Liver (tissue), 9 donors: Measurements from ENCODE around the gene RASA3. TPM values are rescaled to one million over a fixed set of nuclear protein-coding genes. Genes with fewer than 3 reads are reported as not detected.

Experiments
- DNase-seq: peaks from one replicate; pipeline ENCODE4 v3.0.0-alpha.2; 2017; ENCODE audit warnings: low spot score
- H3K27ac ChIP-seq, 2 donors: one replicate each; pipeline ENCODE4 v1.7.0; 2013; ENCODE audit warnings: inconsistent platforms in 2 of 2, low read length in 2 of 2, control low read depth in 1 of 2, low read depth in 1 of 2, mild to moderate bottlenecking in 1 of 2
- H3K27me3 ChIP-seq, 4 donors: one replicate each; pipeline versions ENCODE4 v1.6.1 to v1.7.0; 2013; ENCODE audit warnings: low read length in 3 of 4, inconsistent platforms in 1 of 4, mild to moderate bottlenecking in 1 of 4, moderate library complexity in 1 of 4; ENCODE audit not compliant: control insufficient read depth in 4 of 4, insufficient read depth in 4 of 4
- H3K36me3 ChIP-seq, 4 donors: one replicate each; pipeline versions ENCODE4 v1.6.1 to v1.7.0; 2013; ENCODE audit warnings: low read length in 3 of 4, mild to moderate bottlenecking in 3 of 4, low read depth in 1 of 4, moderate library complexity in 1 of 4; ENCODE audit not compliant: control insufficient read depth in 4 of 4, insufficient read depth in 3 of 4
- H3K4me1 ChIP-seq, 4 donors: one replicate each; pipeline versions ENCODE4 v1.6.1 to v1.7.0; 2013; ENCODE audit warnings: low read length in 3 of 4, mild to moderate bottlenecking in 3 of 4, moderate library complexity in 1 of 4; ENCODE audit not compliant: control insufficient read depth in 4 of 4, insufficient read depth in 4 of 4
- H3K4me3 ChIP-seq, 3 donors: one replicate each; pipeline versions ENCODE4 v1.6.1 to v1.7.0; 2013; ENCODE audit warnings: low read length in 3 of 3, control low read depth in 1 of 3, low read depth in 1 of 3, mild to moderate bottlenecking in 1 of 3
- H3K9ac ChIP-seq, 2 donors: one replicate each; pipeline ENCODE4 v1.7.0; 2013; ENCODE audit warnings: low read length in 2 of 2, mild to moderate bottlenecking in 2 of 2, moderate library complexity in 2 of 2, control low read depth in 1 of 2, low read depth in 1 of 2
- H3K9me3 ChIP-seq, 4 donors: one replicate each; pipeline versions ENCODE4 v1.6.1 to v1.7.0; 2013; ENCODE audit warnings: low read length in 3 of 4; ENCODE audit not compliant: control insufficient read depth in 4 of 4
- CTCF ChIP-seq: fragments of 150-350 bp; IDR thresholded peaks from 2 replicates; pipeline ENCODE4 v1.5.1; 2017; ENCODE audit warnings: improper control_type of control experiment, low read depth, low read length; ENCODE audit not compliant: missing input control
- EGR1 ChIP-seq, 2 donors: IDR thresholded peaks; 2 replicates each; pipeline ENCODE4 v1.6.1; 2016 to 2018; ENCODE audit warnings: antibody characterized with exemption in 2 of 2, low read depth in 2 of 2
- FOXA2 ChIP-seq: IDR thresholded peaks from 2 replicates; pipeline ENCODE4 v1.6.1; 2016; ENCODE audit warnings: antibody characterized with exemption
- GABPA ChIP-seq, 2 donors: IDR thresholded peaks in 1 of 2; conservative IDR thresholded peaks in 1 of 2; 2 replicates each; pipeline ENCODE4 v1.6.1; 2016; ENCODE audit warnings: antibody characterized with exemption in 2 of 2, mild to moderate bottlenecking in 1 of 2, moderate library complexity in 1 of 2
- HNF4A ChIP-seq, 2 donors: conservative IDR thresholded peaks; 2 replicates each; pipeline ENCODE4 v1.6.1; 2016; ENCODE audit warnings: antibody characterized with exemption in 2 of 2, mild to moderate bottlenecking in 2 of 2
- JUND ChIP-seq, 2 donors: IDR thresholded peaks; 2 replicates each; pipeline ENCODE4 v1.6.1; 2016; ENCODE audit warnings: antibody characterized with exemption in 2 of 2
- MAX ChIP-seq: IDR thresholded peaks from 2 replicates; pipeline ENCODE4 v1.6.1; 2016; ENCODE audit warnings: antibody characterized with exemption
- NR2F2 ChIP-seq: IDR thresholded peaks from 2 replicates; pipeline ENCODE4 v1.6.1; 2016; ENCODE audit warnings: antibody characterized with exemption
- RAD21 ChIP-seq, 2 donors: IDR thresholded peaks; 2 replicates each; pipeline ENCODE4 v1.6.1; 2016; ENCODE audit warnings: antibody characterized with exemption in 2 of 2, mild to moderate bottlenecking in 2 of 2
- RXRA ChIP-seq, 2 donors: IDR thresholded peaks; 2 replicates each; pipeline ENCODE4 v1.6.1; 2017 to 2018; ENCODE audit warnings: antibody characterized with exemption in 2 of 2, mild to moderate bottlenecking in 1 of 2
- SP1 ChIP-seq: IDR thresholded peaks from 2 replicates; pipeline ENCODE4 v1.6.1; 2018; ENCODE audit warnings: antibody characterized with exemption, mild to moderate bottlenecking
- TAF1 ChIP-seq: conservative IDR thresholded peaks from 2 replicates; pipeline ENCODE4 v1.6.1; 2016; ENCODE audit warnings: antibody characterized with exemption, mild to moderate bottlenecking
- YY1 ChIP-seq: IDR thresholded peaks from 2 replicates; pipeline ENCODE4 v1.6.1; 2016; ENCODE audit warnings: antibody characterized with exemption, mild to moderate bottlenecking
- ZBTB33 ChIP-seq: IDR thresholded peaks from 2 replicates; pipeline ENCODE4 v1.6.1; 2016; ENCODE audit warnings: antibody characterized with exemption
- WGBS: extraction: QIAGEN DNeasy Blood & Tissue Kit; methylation state at CpG from one replicate; pipeline ENCODE4 v1.1.7; 2013; 5-methylcytosine and 5-hydroxymethylcytosine counted together
- polyA plus RNA-seq, 2 donors: library from polyadenylated mRNA; stranded (reverse) in 1 of 2; unstranded in 1 of 2; fragments of 200-250 nt in 1 of 2; fragments of >200 nt in 1 of 2; fragmentation: Nextera tagmentation in 1 of 2; extraction: Ambion mirVana in 1 of 2; gene quantifications; one replicate each; pipeline versions ENCODE4 v1.2.1 to v1.2.3, GENCODE V29; 2013 to 2015
- total RNA-seq, 2 donors: library from RNA; depleted of rRNA; stranded (reverse); fragments of >200 nt; gene quantifications; one replicate each; pipeline ENCODE4 v1.2.3, GENCODE V29; 2014
- TF ChIP-seq, protein P1 (sequence below): IDR thresholded peaks from 2 replicates; pipeline ENCODE4 v1.6.1; 2016; ENCODE audit warnings: antibody characterized with exemption
- donor health status: healthy.
- donor health status: healthy.
- donor health status: healthy.
- donor health status: healthy.
- donor health status: healthy.

Gene RASA3
- total and polyA plus RNA-seq, 4 donors = 0.64 to 5.9 (median 3.8) TPM

GRCh38 chr13:114045113-114045735, 87.2 kb downstream of the RASA3 start (continued):
- TF ChIP-seq CTCF (no peak), GABPA (IDR thresholded peaks at IDR 0.05 in 1 of 2, conservative IDR thresholded peaks at IDR 0.05 in 1 of 2) (no peak), MAX (no peak), NR2F2 (no peak), FOXA2 (no peak), JUND (IDR thresholded peaks at IDR 0.05) (no peak)
- TF ChIP-seq, protein P1, sequence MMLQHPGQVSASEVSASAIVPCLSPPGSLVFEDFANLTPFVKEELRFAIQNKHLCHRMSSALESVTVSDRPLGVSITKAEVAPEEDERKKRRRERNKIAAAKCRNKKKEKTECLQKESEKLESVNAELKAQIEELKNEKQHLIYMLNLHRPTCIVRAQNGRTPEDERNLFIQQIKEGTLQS = no peak

GRCh38 chr13:114044486-114044885, 87.9 kb downstream of the RASA3 start:
- Histone ChIP-seq H3K9me3 (no peaks in the 10 kb centered on the region), H3K27ac (no peak overlapping the region), H3K27me3 (no peaks in the 10 kb centered on the region), H3K9ac (no peak overlapping the region), H3K4me3 (no peak overlapping the region), H3K36me3 (no peaks in the 10 kb centered on the region), H3K4me1 (peaks cover 0 to 1% (median 0%) of the 10 kb centered on the region in 4 donors)
- no peak for DNase-seq
- TF ChIP-seq NR2F2 = no peak
- TF ChIP-seq MAX = no peak
- TF ChIP-seq ZBTB33 = no peak
- no peak for TF ChIP-seq CTCF
- TF ChIP-seq SP1 = no peak
- no peak for TF ChIP-seq HNF4A (conservative IDR thresholded peaks at IDR 0.05)
- TF ChIP-seq RXRA (IDR thresholded peaks at IDR 0.05) = no peak
- TF ChIP-seq EGR1 (IDR thresholded peaks at IDR 0.05; ENCODE audit: low read depth in 2 of 2) = no peak
- no peak for TF ChIP-seq YY1
- no peak for TF ChIP-seq TAF1
- no peak for TF ChIP-seq JUND (IDR thresholded peaks at IDR 0.05)
- no peak for TF ChIP-seq RAD21 (IDR thresholded peaks at IDR 0.05)
- 85% methylated on average over 17 of the region's 17 CpGs for WGBS
